Endodermal cell (in vitro differentiated cells): ENCODE results near the gene TMEM258. TPM values are rescaled to one million over a fixed set of nuclear protein-coding genes. Genes with fewer than 3 reads are reported as not detected.

ENCODE experiments used
- DNase-seq: peaks from one replicate; pipeline ENCODE4 v3.0.0-alpha.2; 2017
- H3K27ac ChIP-seq: 2 replicates; pipeline ENCODE4 v1.5.1; 2013; ENCODE audit warnings: mild to moderate bottlenecking, low read depth, low read length, moderate library complexity
- H3K27me3 ChIP-seq: 2 replicates; pipeline ENCODE4 v1.6.1; 2013; ENCODE audit warnings: mild to moderate bottlenecking, low read length, moderate library complexity; ENCODE audit not compliant: insufficient read depth, control insufficient read depth, poor library complexity, severe bottlenecking
- H3K36me3 ChIP-seq: 2 replicates; pipeline ENCODE4 v1.7.0; 2013; ENCODE audit warnings: mild to moderate bottlenecking, low read length, moderate library complexity; ENCODE audit not compliant: control insufficient read depth, insufficient read depth
- H3K4me1 ChIP-seq: one replicate; pipeline ENCODE4 v1.7.0; 2013; ENCODE audit warnings: low read length; ENCODE audit not compliant: control insufficient read depth, insufficient read depth
- H3K4me3 ChIP-seq: 2 replicates; pipeline ENCODE4 v1.5.1; 2013; ENCODE audit warnings: mild to moderate bottlenecking, low read length, moderate library complexity
- H3K9ac ChIP-seq: 2 replicates; pipeline ENCODE4 v1.6.1; 2013; ENCODE audit warnings: mild to moderate bottlenecking, low read length, moderate library complexity; ENCODE audit not compliant: poor library complexity, severe bottlenecking; ENCODE audit errors: extremely low read depth
- H3K9me3 ChIP-seq: 2 replicates; pipeline ENCODE4 v1.6.1; 2013; ENCODE audit warnings: mild to moderate bottlenecking, low read length, moderate library complexity; ENCODE audit not compliant: control insufficient read depth
- H3K27ac Mint-ChIP-seq: 2 replicates; pipeline ENCODE4 v1.8.0; 2020; ENCODE audit warnings: mixed read lengths
- H3K27me3 Mint-ChIP-seq: 2 replicates; pipeline ENCODE4 v1.8.0; 2021; ENCODE audit warnings: mild to moderate bottlenecking, mixed read lengths; ENCODE audit not compliant: insufficient read depth
- H3K36me3 Mint-ChIP-seq: 2 replicates; pipeline ENCODE4 v1.8.0; 2020; ENCODE audit warnings: low read depth, mixed read lengths
- H3K4me1 Mint-ChIP-seq: 2 replicates; pipeline ENCODE4 v1.8.0; 2020; ENCODE audit warnings: mixed read lengths
- H3K4me3 Mint-ChIP-seq: 2 replicates; pipeline ENCODE4 v1.8.0; 2020; ENCODE audit warnings: mild to moderate bottlenecking, moderate library complexity, mixed read lengths
- H3K9me3 Mint-ChIP-seq: 2 replicates; pipeline ENCODE4 v1.8.0; 2020; ENCODE audit warnings: mild to moderate bottlenecking, mixed read lengths
- WGBS, 2 experiments: methylation state at CpG; one replicate each; pipeline versions ENCODE4 v1.1.5 to v1.1.7; 2013; ENCODE audit warnings: missing lambda C conversion rate in 2 of 2, mixed read lengths in 1 of 2; ENCODE audit not compliant: insufficient coverage in 1 of 2, insufficient read length in 1 of 2; 5-methylcytosine and 5-hydroxymethylcytosine counted together
- total RNA-seq, 2 donors: library from RNA; stranded (reverse); fragmentation: NEBNext Ultra II Directional in 1 of 2; extraction: Animal tissue kit (Norgen Biotek cat#: 25700) in 1 of 2; gene quantifications; 2 replicates in 1 of 2; 3 replicates in 1 of 2; pipeline ENCODE4 v1.2.1, GENCODE V29; 2021
- TF ChIP-seq, protein P1 (sequence below): fragments of 200-600 bp; sonication (generic); conservative IDR thresholded peaks from 2 replicates; pipeline ENCODE4 v1.5.0; 2021; ENCODE audit warnings: antibody characterized with exemption, mild to moderate bottlenecking

TMEM258 gene
- total RNA-seq, 2 donors from 2014 or later, result 174 to 180 TPM

- no peak overlapping the region for H3K27ac ChIP-seq
- TF ChIP-seq, protein P1, sequence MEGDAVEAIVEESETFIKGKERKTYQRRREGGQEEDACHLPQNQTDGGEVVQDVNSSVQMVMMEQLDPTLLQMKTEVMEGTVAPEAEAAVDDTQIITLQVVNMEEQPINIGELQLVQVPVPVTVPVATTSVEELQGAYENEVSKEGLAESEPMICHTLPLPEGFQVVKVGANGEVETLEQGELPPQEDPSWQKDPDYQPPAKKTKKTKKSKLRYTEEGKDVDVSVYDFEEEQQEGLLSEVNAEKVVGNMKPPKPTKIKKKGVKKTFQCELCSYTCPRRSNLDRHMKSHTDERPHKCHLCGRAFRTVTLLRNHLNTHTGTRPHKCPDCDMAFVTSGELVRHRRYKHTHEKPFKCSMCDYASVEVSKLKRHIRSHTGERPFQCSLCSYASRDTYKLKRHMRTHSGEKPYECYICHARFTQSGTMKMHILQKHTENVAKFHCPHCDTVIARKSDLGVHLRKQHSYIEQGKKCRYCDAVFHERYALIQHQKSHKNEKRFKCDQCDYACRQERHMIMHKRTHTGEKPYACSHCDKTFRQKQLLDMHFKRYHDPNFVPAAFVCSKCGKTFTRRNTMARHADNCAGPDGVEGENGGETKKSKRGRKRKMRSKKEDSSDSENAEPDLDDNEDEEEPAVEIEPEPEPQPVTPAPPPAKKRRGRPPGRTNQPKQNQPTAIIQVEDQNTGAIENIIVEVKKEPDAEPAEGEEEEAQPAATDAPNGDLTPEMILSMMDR, result no peak
- H3K27me3 Mint-ChIP-seq, result no peaks in the 10 kb centered on the region
These were observed 1.4 kb upstream of the TMEM258 start for GRCh38 chr11:61793829-61794204.

DNA sequence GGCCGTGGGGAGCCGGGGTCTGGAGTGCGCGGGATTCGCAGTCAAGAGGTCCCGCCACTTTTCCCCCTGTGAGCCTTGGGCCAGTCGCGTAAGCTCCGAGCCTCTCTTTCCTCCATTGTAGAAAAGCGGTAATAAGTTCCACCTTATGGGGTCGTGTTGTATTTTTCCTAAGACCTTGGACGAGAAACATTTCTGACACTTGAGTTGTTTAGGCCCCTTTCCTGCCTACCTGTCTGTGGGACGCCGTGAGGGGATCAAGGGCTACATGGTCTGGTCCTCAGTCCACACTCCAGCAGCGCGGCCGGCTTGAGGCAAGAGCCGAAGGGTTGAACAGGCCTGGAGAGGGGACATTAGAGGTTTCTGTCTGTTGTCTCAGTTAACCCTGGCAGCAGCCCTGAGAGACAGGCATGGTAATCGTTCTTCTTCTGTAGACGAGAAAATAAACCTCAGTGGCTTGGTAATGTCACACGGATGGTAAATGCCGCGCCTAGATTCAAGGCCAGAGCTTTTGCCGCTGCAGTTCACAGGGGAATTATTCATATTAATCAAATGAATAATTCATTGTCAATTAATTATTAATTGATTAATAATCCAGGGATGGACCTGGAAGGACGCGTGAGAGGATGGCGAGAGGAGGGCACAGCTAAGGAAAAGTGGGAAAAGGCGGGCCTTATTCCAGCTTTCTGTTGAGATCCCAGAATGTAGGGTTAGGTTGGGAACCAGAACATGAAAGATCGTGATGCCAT lies 857 bp upstream of the TMEM258 start:
- no peaks in the 10 kb centered on the region for H3K27me3 ChIP-seq
- no peak for DNase-seq
- no peaks in the 10 kb centered on the region for H3K27me3 Mint-ChIP-seq

More at GRCh38 chr11:61793829-61794204, 1.4 kb upstream of the TMEM258 start:
- Histone ChIP-seq H3K4me3 (peak overlapping the region; percentile 92), H3K27me3 (no peaks in the 10 kb centered on the region), H3K36me3 (peaks cover 56% of the 10 kb centered on the region), H3K9ac (peak overlapping the region; percentile 99), H3K9me3 (no peaks in the 10 kb centered on the region), H3K4me1 (no peaks in the 10 kb centered on the region)
- H3K4me1 Mint-ChIP-seq, result peaks cover 16% of the 10 kb centered on the region
- peak overlapping the region; percentile 90 for H3K4me3 Mint-ChIP-seq
- H3K9me3 Mint-ChIP-seq, result no peaks in the 10 kb centered on the region
- WGBS, 2 experiments, result 83 to 90% methylated on average over 3 of the region's 3 CpGs
- H3K36me3 Mint-ChIP-seq, result peaks cover 35% of the 10 kb centered on the region
- peak overlapping the region; percentile 100 for H3K27ac Mint-ChIP-seq
- DNase-seq, result no peak

DNA sequence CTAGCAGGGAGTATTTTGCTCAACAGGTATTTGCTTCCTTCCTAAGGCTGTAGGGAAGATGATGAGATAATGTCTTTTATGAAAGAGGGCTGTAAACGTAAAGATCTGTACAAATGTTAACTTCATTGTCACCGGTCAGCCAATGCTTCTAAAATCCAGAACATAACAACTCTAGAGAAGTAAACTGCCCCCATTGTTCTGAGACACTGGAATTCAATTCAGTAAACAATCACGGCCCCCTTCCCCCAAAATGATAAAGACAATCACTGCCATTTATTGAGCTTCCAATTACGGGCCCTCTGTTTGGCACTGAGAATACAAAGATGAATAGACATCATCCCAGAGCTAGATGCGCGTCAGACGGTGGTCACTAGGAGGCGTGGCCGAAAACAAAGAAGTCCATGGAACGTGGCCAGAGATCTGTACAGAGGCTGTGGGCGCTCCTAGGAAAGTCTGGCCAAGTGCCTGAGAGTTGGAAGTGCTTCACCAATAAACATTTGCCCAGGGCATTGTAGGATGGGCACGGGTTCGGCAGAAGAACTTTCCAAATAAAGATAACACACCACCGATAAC lies 576 bp downstream of the TMEM258 start:
- peaks cover 59% of the 10 kb centered on the region for H3K36me3 ChIP-seq
- H3K9me3 Mint-ChIP-seq, result no peaks in the 10 kb centered on the region
- no peaks in the 10 kb centered on the region for H3K27me3 Mint-ChIP-seq
- no peaks in the 10 kb centered on the region for H3K27me3 ChIP-seq
- peak overlapping the region; percentile 94 for H3K27ac ChIP-seq
- H3K4me1 Mint-ChIP-seq, result peaks cover 15% of the 10 kb centered on the region
- TF ChIP-seq, protein P1, result peak; percentile 35
- peaks cover 42% of the 10 kb centered on the region for H3K36me3 Mint-ChIP-seq
- peak overlapping the region; percentile 92 for H3K4me3 ChIP-seq
- 10 to 11% methylated on average over 11 to 14 of the region's 14 CpGs for WGBS, 2 experiments
- H3K9ac ChIP-seq, result peak overlapping the region; percentile 99
- no peaks in the 10 kb centered on the region for H3K4me1 ChIP-seq
- H3K9me3 ChIP-seq, result no peaks in the 10 kb centered on the region
- H3K4me3 Mint-ChIP-seq, result peak overlapping the region; percentile 90
- peak; percentile 77 for DNase-seq
- peak overlapping the region; percentile 100 for H3K27ac Mint-ChIP-seq

More for the DNA sequence above, 857 bp upstream of the TMEM258 start:
- H3K9me3 Mint-ChIP-seq, result no peaks in the 10 kb centered on the region
- Histone ChIP-seq H3K36me3 (peaks cover 58% of the 10 kb centered on the region), H3K4me3 (peak overlapping the region; percentile 92), H3K9me3 (no peaks in the 10 kb centered on the region), H3K9ac (peak overlapping the region; percentile 99), H3K4me1 (no peaks in the 10 kb centered on the region), H3K27ac (peak overlapping the region; percentile 94)
- TF ChIP-seq, protein P1, result no peak
- 6 to 12% methylated on average over 19 to 26 of the region's 29 CpGs for WGBS, 2 experiments
- peaks cover 15% of the 10 kb centered on the region for H3K4me1 Mint-ChIP-seq
- peak overlapping the region; percentile 100 for H3K27ac Mint-ChIP-seq
- peaks cover 36% of the 10 kb centered on the region for H3K36me3 Mint-ChIP-seq
- peak overlapping the region; percentile 90 for H3K4me3 Mint-ChIP-seq
